Stimulated activated naive CD8-positive, alpha-beta T cell treated with anti-CD3 and anti-CD28 coated beads, Interleukin-15, Interleukin-2, amounts not matched to agents 100 U/mL and 50 U/mL, for 24 hours (primary cell): ENCODE results near the gene EPB41L4A.

Source experiments
- ATAC-seq: fragments of 150-1000 bp; cut with Tn5 transposase; one replicate; pipeline ENCODE4 v1.10.0; 2021
- DNase-seq: peaks from one replicate; pipeline ENCODE4 v3.0.0; 2021

The EPB41L4A gene

GRCh38 chr5:112203229-112203628 is 215.8 kb downstream of the EPB41L4A start:
- no peak for ATAC-seq
- DNase-seq: no peak

- DNase-seq: no peak
Measured at GRCh38 chr5:112202694-112203093, 216.4 kb downstream of the EPB41L4A start.

GRCh38 chr5:112201141-112201540 is 217.9 kb downstream of the EPB41L4A start:
- no peak for ATAC-seq

More at GRCh38 chr5:112202694-112203093, 216.4 kb downstream of the EPB41L4A start:
- no peak for ATAC-seq

GRCh38 chr5:112200131-112200530 is 218.9 kb downstream of the EPB41L4A start:
- DNase-seq (no peak), ATAC-seq (no peak)

More at GRCh38 chr5:112201141-112201540, 217.9 kb downstream of the EPB41L4A start:
- no peak for DNase-seq

GRCh38 chr5:112196584-112196983 is 222.5 kb downstream of the EPB41L4A start:
- ATAC-seq: no peak
- DNase-seq: no peak

- no peak for ATAC-seq
Measured at GRCh38 chr5:112195924-112196323, 223.2 kb downstream of the EPB41L4A start.

GRCh38 chr5:112192866-112193265 is 226.2 kb downstream of the EPB41L4A start:
- no peak for ATAC-seq
- no peak for DNase-seq

More at GRCh38 chr5:112195924-112196323, 223.2 kb downstream of the EPB41L4A start:
- no peak for DNase-seq

GRCh38 chr5:112192072-112192471 is 227.0 kb downstream of the EPB41L4A start:
- ATAC-seq (no peak), DNase-seq (no peak)

GRCh38 chr5:112189391-112189790 is 229.7 kb downstream of the EPB41L4A start:
- no peak for ATAC-seq
- DNase-seq: no peak

- ATAC-seq: no peak
- DNase-seq: no peak
Measured at GRCh38 chr5:112186401-112186990, 232.6 kb downstream of the EPB41L4A start.

GRCh38 chr5:112183874-112184273 is 235.2 kb downstream of the EPB41L4A start:
- DNase-seq (no peak), ATAC-seq (no peak)

GRCh38 chr5:112183103-112183711 is 235.9 kb downstream of the EPB41L4A start:
- DNase-seq (no peak), ATAC-seq (peak; percentile 23)

GRCh38 chr5:112179290-112179689 is 239.8 kb downstream of the EPB41L4A start:
- DNase-seq: no peak
- no peak for ATAC-seq

- peak; percentile 81 for ATAC-seq
- peak; percentile 26 for DNase-seq
Measured at GRCh38 chr5:112174959-112175594, 244.0 kb downstream of the EPB41L4A start.

- ATAC-seq (no peak), DNase-seq (no peak)
Measured at GRCh38 chr5:112165897-112166737, 253.0 kb downstream of the EPB41L4A start.

GRCh38 chr5:112165399-112165798 is 253.7 kb downstream of the EPB41L4A start:
- no peak for ATAC-seq
- no peak for DNase-seq

GRCh38 chr5:112163435-112163834 is 255.6 kb downstream of the EPB41L4A start:
- ATAC-seq (no peak), DNase-seq (no peak)

- DNase-seq (no peak), ATAC-seq (no peak)
Measured at GRCh38 chr5:112161392-112161748, 257.7 kb downstream of the EPB41L4A start.

- ATAC-seq (peak; percentile 95), DNase-seq (peak; percentile 95)
Measured at GRCh38 chr5:112160652-112161391, 258.3 kb downstream of the EPB41L4A start.

GRCh38 chr5:112159435-112159834 is 259.6 kb downstream of the EPB41L4A start:
- DNase-seq (no peak), ATAC-seq (no peak)

GRCh38 chr5:112156211-112156610 is 262.9 kb downstream of the EPB41L4A start:
- ATAC-seq (no peak), DNase-seq (no peak)
